NB4 (cell line): ENCODE measurements around the gene ZMYND11.

Experiments used
- CTCF ChIP-seq: IDR thresholded peaks from one replicate; pipeline ENCODE4 v1.5.1; 2012; ENCODE audit warnings: low read depth, low read length
- MAX ChIP-seq: IDR thresholded peaks from 2 replicates; pipeline ENCODE4 v1.6.1; 2011; ENCODE audit warnings: low read depth, low read length
- MYC ChIP-seq: IDR thresholded peaks from 2 replicates; pipeline ENCODE4 v1.6.1; 2011; ENCODE audit warnings: low read depth, low read length
- POLR2A ChIP-seq: IDR thresholded peaks from 2 replicates; pipeline ENCODE4 v1.6.1; 2011; ENCODE audit warnings: mild to moderate bottlenecking; ENCODE audit not compliant: insufficient read length; ENCODE audit errors: extremely low read depth

- TF ChIP-seq CTCF, result no peak
- TF ChIP-seq POLR2A, result no peak
- no peak for TF ChIP-seq MAX
- TF ChIP-seq MYC, result no peak
Observed at GRCh38 chr10:88253-88652, 47.0 kb upstream of the ZMYND11 start.
